ENCODE results near the gene ZMIZ1. TPM values are rescaled to one million over a fixed set of nuclear protein-coding genes. Genes with fewer than 3 reads are reported as not detected.

ZMIZ1 gene
- total and polyA plus RNA-seq, 12 donors, result 6.6 to 113 (median 55.1) TPM

DNA sequence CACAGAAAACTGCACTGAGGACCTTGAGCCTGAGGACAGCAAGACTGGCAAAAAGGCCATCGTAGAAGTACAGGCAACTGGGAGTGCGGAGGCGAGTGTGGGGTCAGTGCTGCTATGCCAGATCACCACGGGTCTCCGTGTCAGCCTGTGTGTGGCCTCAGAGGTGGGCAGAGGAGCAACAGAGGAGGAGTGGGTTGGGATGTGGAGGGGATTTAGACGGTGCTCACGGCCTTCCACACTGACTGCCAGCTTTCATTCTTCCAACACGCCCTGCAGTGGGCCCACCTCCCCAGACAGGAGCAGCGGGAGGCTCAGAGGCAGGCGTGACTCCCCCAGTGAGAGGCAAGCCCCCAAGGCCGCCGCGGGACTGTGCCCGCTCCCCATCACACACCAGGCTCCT lies 17.0 kb upstream of the ZMIZ1 start:
- TF ChIP-seq, protein P1, sequence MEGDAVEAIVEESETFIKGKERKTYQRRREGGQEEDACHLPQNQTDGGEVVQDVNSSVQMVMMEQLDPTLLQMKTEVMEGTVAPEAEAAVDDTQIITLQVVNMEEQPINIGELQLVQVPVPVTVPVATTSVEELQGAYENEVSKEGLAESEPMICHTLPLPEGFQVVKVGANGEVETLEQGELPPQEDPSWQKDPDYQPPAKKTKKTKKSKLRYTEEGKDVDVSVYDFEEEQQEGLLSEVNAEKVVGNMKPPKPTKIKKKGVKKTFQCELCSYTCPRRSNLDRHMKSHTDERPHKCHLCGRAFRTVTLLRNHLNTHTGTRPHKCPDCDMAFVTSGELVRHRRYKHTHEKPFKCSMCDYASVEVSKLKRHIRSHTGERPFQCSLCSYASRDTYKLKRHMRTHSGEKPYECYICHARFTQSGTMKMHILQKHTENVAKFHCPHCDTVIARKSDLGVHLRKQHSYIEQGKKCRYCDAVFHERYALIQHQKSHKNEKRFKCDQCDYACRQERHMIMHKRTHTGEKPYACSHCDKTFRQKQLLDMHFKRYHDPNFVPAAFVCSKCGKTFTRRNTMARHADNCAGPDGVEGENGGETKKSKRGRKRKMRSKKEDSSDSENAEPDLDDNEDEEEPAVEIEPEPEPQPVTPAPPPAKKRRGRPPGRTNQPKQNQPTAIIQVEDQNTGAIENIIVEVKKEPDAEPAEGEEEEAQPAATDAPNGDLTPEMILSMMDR (IDR thresholded peaks at IDR 0.05), result no peak
- TF ChIP-seq POLR2A (IDR thresholded peaks at IDR 0.05), result no peak
- no peaks in the 10 kb centered on the region for H3K9me3 ChIP-seq (replicated peaks in 1 of 3)
- H3K27me3 ChIP-seq, result no peaks in the 10 kb centered on the region
- no peak overlapping the region for H3K27ac ChIP-seq
- intact Hi-C loops (cut with DNase I), result loop anchor here in 1 of 2 donors (10.0 kb wide), 1 partner anchor 197 kb away; no protein-coding TSS in a partner anchor
- DNase-seq, result peak in 1 of 7 donors; percentile 13
- peaks cover 5 to 33% of the 10 kb centered on the region in 2 donors for H3K4me1 ChIP-seq (replicated peaks in 1 of 2)
- no peaks in the 10 kb centered on the region for H3K36me3 ChIP-seq (replicated peaks in 1 of 2)
- no peak overlapping the region for H3K4me3 ChIP-seq
- WGBS, 4 donors, result 85 to 92% (median 88%) methylated on average over 7 to 14 of the region's 14 CpGs

DNA sequence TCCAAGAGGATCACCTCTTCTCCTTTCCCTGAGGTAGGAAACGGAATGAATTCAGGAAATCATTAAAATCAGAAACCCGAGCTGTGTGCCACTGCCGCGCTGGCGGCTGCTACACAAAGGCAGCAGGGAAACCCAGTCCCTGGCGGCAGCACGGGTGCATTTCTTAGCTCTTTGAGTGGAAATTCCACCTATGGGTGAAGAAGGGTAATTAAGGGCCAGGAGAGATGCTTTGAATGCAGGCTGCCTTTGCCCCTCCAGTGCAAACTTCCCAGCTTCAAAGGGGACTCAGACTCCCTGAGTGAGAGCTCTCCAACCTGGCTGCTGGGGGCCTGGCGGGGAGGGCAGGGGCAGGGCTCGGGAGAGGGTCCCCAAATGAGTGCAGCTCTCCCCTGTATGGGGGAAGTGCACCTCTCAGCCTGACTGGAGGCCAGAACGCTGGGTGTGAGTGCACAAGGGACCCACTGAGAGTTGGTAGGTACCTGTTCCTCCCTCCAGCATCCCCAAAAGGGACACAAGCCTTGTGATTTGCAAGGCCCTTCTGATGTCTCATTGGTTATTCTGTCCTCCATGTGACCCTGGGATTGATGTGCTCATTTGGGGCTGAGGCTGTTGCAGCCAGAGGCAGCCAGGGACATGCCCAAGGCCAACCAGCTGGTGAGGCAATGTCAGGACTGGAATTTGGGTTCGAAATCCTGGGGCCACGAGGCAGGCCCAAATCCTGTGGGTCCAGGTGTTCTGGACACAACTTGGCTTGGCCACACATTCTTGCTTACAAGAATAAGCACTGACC lies 16.3 kb upstream of the ZMIZ1 start:
- Histone ChIP-seq H3K27ac (no peak overlapping the region), H3K4me1 (replicated peaks in 1 of 2) (peaks cover 5 to 31% of the 10 kb centered on the region in 2 donors), H3K36me3 (replicated peaks in 1 of 2) (no peaks in the 10 kb centered on the region), H3K27me3 (no peaks in the 10 kb centered on the region), H3K4me3 (no peak overlapping the region), H3K9me3 (replicated peaks in 1 of 3) (no peaks in the 10 kb centered on the region)
- intact Hi-C loops (cut with DNase I), result loop anchor here in 1 of 2 donors (10.0 kb wide), 1 partner anchor 198 kb away; no protein-coding TSS in a partner anchor
- peak in 4 of 7 donors; percentile 49 to 72 (median 61) for DNase-seq
- no peak for TF ChIP-seq POLR2A (IDR thresholded peaks at IDR 0.05)
- TF ChIP-seq, protein P1 (IDR thresholded peaks at IDR 0.05), result peak in 4 of 6 experiments; percentile 20 to 49 (median 35)
- WGBS, 4 donors, result 67 to 84% (median 74%) methylated on average over 8 to 12 of the region's 12 CpGs

DNA sequence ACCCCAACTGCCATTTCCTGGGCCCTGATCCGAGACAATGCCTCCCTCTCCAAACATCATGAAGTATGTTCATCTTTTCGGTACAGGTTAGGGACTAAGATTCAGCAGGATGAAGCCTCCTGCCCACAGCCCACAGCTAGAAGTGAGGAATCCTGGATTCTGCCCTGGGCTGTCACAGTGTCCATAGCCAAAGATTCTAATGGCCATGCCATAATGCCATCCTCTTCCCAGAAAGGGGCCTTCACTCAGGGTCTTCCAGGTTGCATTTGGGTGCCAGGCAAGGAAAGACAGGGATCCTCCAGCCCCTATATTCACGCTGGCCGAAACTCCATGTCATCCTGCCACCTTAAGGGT lies 15.7 kb upstream of the ZMIZ1 start:
- intact Hi-C loops (cut with DNase I), result loop anchor here in 1 of 2 donors (10.0 kb wide), 1 partner anchor 198 kb away; no protein-coding TSS in a partner anchor
- H3K4me3 ChIP-seq, result no peak overlapping the region
- H3K27ac ChIP-seq, result no peak overlapping the region
- no peaks in the 10 kb centered on the region for H3K36me3 ChIP-seq (replicated peaks in 1 of 2)
- H3K4me1 ChIP-seq (replicated peaks in 1 of 2), result peaks cover 1 to 25% of the 10 kb centered on the region in 2 donors
- no peak for DNase-seq
- no peaks in the 10 kb centered on the region for H3K27me3 ChIP-seq
- WGBS, 4 donors, result 88 to 100% (median 96%) methylated on average over 4 of the region's 4 CpGs
- TF ChIP-seq, protein P1 (IDR thresholded peaks at IDR 0.05), result no peak
- TF ChIP-seq POLR2A (IDR thresholded peaks at IDR 0.05), result no peak
- no peaks in the 10 kb centered on the region for H3K9me3 ChIP-seq (replicated peaks in 1 of 3)

DNA sequence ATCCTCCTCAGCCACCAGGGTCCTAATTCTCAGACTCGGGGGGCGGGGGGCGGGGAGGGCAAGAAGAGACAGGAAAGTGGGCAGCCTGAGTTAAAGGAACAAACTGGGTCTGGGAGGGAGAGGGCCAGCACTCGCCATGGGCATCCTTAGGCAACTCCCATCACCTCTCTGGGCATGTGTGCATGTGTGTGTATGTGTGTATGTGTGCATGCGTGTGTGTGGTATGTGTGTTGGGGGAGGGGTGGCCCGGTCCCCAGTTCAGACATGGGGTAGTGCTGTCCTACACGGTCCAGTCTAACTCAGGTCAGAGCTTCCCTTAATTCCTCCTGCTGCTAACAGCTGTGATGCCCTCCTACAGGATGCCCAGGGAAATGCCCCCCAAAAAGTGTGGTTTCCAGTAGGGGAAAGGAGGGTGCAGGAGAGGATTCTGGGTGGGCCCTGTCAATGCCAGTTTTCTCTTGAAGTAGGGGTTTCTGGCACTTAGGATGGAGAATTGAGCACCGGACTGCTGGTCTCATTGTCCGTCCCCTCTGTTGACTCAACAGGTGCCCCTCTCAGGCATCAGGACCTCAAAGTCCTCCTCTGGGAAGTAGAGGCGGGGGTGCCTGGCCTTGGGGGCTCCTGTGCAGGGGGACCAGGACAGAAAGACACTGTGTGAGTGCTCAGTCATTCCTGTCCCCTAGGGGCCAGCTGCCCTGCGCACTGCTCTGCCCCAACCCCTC lies 15.1 kb upstream of the ZMIZ1 start:
- H3K36me3 ChIP-seq (replicated peaks in 1 of 2), result no peaks in the 10 kb centered on the region
- TF ChIP-seq, protein P1 (IDR thresholded peaks at IDR 0.05), result no peak
- no peak for TF ChIP-seq POLR2A (IDR thresholded peaks at IDR 0.05)
- intact Hi-C loops (cut with DNase I), result loop anchor here in 1 of 2 donors (10.0 kb wide), 1 partner anchor 199 kb away; no protein-coding TSS in a partner anchor
- H3K27me3 ChIP-seq, result no peaks in the 10 kb centered on the region
- H3K4me1 ChIP-seq (replicated peaks in 1 of 2), result peaks cover 0 to 20% of the 10 kb centered on the region in 2 donors
- WGBS, 4 donors, result 81 to 92% (median 85%) methylated on average over 7 to 11 of the region's 11 CpGs
- H3K9me3 ChIP-seq (replicated peaks in 1 of 3), result no peaks in the 10 kb centered on the region
- H3K27ac ChIP-seq, result no peak overlapping the region
- no peak overlapping the region for H3K4me3 ChIP-seq
- DNase-seq, result peak in 1 of 7 donors; percentile 9

All from adrenal gland (tissue), 12 donors.